ENCODE measurements around the gene TCFL5. TPM values are rescaled to one million over a fixed set of nuclear protein-coding genes. Genes with fewer than 3 reads are reported as not detected.

The TCFL5 gene
- total RNA-seq, 1 donor, result 3.8 TPM

GRCh38 chr20:62887860-62888239 is 26.2 kb upstream of the TCFL5 start:
- Histone ChIP-seq H3K9me3 (ENCODE audit: low read depth, low read length) (no peaks in the 10 kb centered on the region), H3K27me3 (ENCODE audit: insufficient read depth, low read length) (no peaks in the 10 kb centered on the region), H3K4me3 (ENCODE audit: low read length) (no peak overlapping the region), H3K4me1 (ENCODE audit: insufficient read depth, low read length) (no peaks in the 10 kb centered on the region)

GRCh38 chr20:62887152-62887859 is 25.7 kb upstream of the TCFL5 start:
- no peaks in the 10 kb centered on the region for H3K4me1 ChIP-seq (ENCODE audit: insufficient read depth, low read length)

DNA sequence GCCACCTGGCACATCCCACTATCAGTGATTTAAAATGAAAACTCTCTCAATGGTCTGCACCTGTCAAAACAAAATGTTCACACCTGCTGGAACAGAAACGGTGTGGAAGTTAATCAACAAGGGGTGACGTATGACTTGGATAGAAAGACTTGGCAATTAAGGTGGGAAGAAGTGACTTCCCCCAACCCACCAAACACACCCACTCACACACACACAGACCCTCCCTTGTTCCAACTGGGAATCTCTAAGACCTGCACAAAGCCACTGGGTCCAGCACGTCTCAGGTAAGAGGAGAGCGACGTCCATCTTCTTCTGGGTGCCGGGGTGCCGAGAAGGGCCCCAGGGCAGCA is 25.1 kb upstream of the TCFL5 start:
- H3K9me3 ChIP-seq (ENCODE audit: low read depth, low read length), result no peaks in the 10 kb centered on the region
- no peaks in the 10 kb centered on the region for H3K4me1 ChIP-seq (ENCODE audit: insufficient read depth, low read length)
- H3K27me3 ChIP-seq (ENCODE audit: insufficient read depth, low read length), result no peaks in the 10 kb centered on the region
- H3K4me3 ChIP-seq (ENCODE audit: low read length), result no peak overlapping the region

More at GRCh38 chr20:62887152-62887859, 25.7 kb upstream of the TCFL5 start:
- no peak overlapping the region for H3K4me3 ChIP-seq (ENCODE audit: low read length)
- H3K27me3 ChIP-seq (ENCODE audit: insufficient read depth, low read length), result no peaks in the 10 kb centered on the region
- H3K9me3 ChIP-seq (ENCODE audit: low read depth, low read length), result no peaks in the 10 kb centered on the region

GRCh38 chr20:62885896-62886708 is 24.5 kb upstream of the TCFL5 start:
- Histone ChIP-seq H3K4me1 (ENCODE audit: insufficient read depth, low read length) (no peaks in the 10 kb centered on the region), H3K27me3 (ENCODE audit: insufficient read depth, low read length) (no peaks in the 10 kb centered on the region), H3K9me3 (ENCODE audit: low read depth, low read length) (no peaks in the 10 kb centered on the region), H3K4me3 (ENCODE audit: low read length) (no peak overlapping the region)

DNA sequence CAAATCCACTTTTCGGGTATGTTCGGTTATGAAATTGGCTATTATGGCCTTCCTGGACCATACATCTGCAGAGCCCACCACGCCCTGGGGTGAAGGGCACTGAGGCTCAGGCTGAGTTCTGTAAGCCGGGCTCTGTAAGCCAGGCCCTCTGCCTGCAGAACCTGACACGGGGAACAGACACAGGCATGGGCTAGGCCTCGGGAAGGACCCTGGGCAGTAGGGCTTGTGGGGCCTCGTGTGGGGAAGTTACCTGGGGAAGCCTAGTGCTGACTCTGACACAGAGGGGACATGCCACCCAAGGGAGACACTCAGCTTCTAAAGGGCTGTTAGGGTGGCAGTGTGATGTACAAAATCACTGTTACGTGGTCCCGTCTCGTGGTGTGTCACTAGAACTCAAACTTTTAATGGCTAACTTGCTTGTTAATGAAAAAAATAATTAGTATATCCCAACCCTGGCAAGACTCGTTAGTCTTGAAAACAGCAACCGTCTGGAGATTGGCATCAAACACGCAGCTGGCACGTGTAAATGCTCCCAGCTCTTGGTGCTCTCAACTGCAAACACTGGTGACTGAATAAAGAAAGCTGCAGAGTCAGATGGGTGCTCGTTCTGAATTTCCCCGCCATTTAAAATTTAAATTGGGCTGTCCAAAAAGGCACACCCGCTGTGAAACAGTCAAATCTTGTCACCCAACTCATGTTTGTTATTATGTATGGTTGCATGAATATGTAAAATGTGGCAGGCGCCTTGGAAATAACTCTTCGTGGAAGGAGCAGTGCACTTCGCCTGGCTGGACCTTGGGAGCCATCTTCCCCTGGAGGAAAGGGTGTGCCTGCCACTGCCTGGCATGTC is 23.6 kb upstream of the TCFL5 start:
- H3K27me3 ChIP-seq (ENCODE audit: insufficient read depth, low read length), result no peaks in the 10 kb centered on the region
- no peaks in the 10 kb centered on the region for H3K4me1 ChIP-seq (ENCODE audit: insufficient read depth, low read length)
- no peak overlapping the region for H3K4me3 ChIP-seq (ENCODE audit: low read length)
- no peaks in the 10 kb centered on the region for H3K9me3 ChIP-seq (ENCODE audit: low read depth, low read length)

DNA sequence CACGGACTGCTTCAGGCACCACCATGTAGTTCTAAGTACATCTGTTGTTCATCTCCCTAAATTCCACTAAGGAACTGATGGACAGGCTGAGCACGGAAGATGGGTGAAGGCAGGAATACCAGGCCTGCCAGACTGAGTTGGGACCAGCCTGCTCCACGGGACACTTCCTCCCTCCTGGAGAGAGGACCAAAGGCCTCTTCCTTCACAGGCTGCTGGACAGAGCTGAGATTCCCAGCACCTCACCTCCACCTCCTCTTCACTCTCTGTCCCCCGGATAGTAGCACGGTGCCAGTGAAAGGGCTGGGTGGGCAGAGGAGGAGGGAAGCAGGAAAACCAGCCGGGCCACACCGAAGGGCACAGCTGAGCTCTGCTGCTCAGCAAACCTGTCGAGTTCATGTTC is 22.9 kb upstream of the TCFL5 start:
- Histone ChIP-seq H3K4me1 (ENCODE audit: insufficient read depth, low read length) (no peaks in the 10 kb centered on the region), H3K27me3 (ENCODE audit: insufficient read depth, low read length) (no peaks in the 10 kb centered on the region), H3K4me3 (ENCODE audit: low read length) (no peak overlapping the region), H3K9me3 (ENCODE audit: low read depth, low read length) (no peaks in the 10 kb centered on the region)

DNA sequence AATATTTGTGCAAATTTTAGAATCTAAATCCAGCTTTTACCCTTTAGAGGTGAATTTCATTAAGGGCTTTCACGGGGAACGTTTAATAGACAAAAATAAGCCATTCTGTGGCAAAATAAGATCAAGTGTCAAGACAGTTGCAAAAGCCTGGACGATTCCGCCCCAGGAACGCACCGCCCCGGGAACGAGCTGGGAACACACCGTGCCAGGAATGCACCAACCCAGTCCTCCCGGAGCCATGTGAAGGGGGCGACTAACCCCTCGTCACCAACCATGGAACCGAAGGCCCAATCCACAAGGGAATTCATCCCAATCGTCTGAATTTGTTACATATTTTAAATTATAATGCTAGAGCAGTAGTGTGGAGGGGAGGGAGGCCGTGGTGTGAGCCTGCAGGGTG is 20.8 kb upstream of the TCFL5 start:
- H3K4me1 ChIP-seq (ENCODE audit: insufficient read depth, low read length), result no peaks in the 10 kb centered on the region
- no peak overlapping the region for H3K4me3 ChIP-seq (ENCODE audit: low read length)
- no peaks in the 10 kb centered on the region for H3K9me3 ChIP-seq (ENCODE audit: low read depth, low read length)
- H3K27me3 ChIP-seq (ENCODE audit: insufficient read depth, low read length), result no peaks in the 10 kb centered on the region

DNA sequence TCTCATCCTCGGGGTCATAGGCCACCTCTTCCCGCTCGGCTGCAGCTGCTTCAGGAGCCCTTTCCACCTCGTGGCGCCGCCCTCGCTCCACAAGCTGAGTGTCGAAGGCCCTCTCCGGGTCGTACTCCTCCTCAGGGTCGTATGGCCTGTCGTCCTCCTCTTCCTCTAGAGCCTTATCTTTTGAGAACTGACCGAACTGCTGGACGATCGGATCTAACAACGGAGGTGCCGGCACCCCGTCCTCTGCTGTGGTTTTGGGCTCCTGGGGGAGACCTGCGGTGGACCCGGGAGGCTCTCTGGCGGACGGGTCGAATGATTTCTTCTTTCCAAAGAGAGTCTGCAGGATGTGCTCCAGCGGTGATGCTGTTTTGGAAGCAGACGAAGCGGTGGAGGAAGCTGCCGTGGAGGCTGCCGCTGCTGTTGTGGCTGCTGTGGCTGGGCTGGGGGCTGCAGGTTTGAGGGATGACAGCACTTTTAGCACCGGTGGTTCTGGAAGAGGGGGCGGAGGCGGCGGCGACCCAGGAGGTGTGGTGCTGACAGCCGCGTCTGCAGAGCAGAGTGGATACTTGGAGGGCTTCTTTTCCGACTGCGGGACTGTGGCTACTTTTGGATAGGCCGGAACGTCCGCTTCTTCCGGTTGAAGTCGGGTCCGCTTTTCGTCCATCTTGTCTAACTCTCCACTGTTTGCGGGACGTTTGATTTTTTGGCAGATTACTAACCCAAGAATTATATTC is 20.2 kb upstream of the TCFL5 start:
- Histone ChIP-seq H3K27me3 (ENCODE audit: insufficient read depth, low read length) (no peaks in the 10 kb centered on the region), H3K4me1 (ENCODE audit: insufficient read depth, low read length) (no peaks in the 10 kb centered on the region), H3K4me3 (ENCODE audit: low read length) (no peak overlapping the region), H3K9me3 (ENCODE audit: low read depth, low read length) (no peaks in the 10 kb centered on the region)

GRCh38 chr20:62880935-62881661 is 19.5 kb upstream of the TCFL5 start:
- H3K4me3 ChIP-seq (ENCODE audit: low read length), result no peak overlapping the region
- no peaks in the 10 kb centered on the region for H3K4me1 ChIP-seq (ENCODE audit: insufficient read depth, low read length)
- no peaks in the 10 kb centered on the region for H3K27me3 ChIP-seq (ENCODE audit: insufficient read depth, low read length)
- H3K9me3 ChIP-seq (ENCODE audit: low read depth, low read length), result no peaks in the 10 kb centered on the region

DNA sequence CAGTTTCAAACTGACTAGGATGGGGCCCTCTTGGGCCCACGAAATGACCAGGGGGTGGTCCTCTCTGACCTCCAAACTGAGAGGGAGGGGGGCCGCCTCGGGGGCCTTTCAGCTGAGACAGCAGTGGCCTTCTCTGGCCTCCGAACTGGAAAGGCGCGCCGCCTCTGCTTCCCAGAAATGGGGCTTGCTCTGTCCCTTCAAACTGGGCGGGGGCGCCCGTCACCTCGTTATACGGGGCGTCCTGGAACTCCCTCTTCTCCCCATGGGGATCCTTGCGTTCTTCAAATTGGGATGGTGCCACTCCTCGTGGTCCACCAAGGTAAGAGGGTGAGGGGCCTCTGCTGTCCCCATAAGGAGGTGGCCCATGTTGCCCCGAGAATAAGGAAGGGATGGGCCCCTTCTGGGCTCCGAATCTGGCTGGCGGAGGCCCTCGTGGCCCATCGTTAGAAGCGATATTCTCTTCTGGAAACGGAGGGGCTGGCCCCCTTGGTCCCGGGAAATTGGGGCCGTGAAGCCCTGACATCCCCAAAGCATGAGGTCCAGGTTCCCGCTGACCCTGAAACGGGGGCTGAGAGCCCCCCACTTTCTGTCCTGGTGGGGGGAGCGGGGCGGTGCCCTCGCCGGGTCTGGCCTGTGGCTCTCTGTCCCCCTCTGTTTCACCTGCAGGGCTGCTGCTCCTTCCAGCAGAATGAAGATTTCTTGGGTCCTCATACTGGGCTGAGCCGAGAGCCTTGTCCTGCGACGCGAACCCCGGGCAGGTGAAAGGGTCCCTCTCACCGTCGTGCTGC is 18.7 kb upstream of the TCFL5 start:
- Histone ChIP-seq H3K4me1 (ENCODE audit: insufficient read depth, low read length) (no peaks in the 10 kb centered on the region), H3K27me3 (ENCODE audit: insufficient read depth, low read length) (no peaks in the 10 kb centered on the region), H3K4me3 (ENCODE audit: low read length) (no peak overlapping the region)

DNA sequence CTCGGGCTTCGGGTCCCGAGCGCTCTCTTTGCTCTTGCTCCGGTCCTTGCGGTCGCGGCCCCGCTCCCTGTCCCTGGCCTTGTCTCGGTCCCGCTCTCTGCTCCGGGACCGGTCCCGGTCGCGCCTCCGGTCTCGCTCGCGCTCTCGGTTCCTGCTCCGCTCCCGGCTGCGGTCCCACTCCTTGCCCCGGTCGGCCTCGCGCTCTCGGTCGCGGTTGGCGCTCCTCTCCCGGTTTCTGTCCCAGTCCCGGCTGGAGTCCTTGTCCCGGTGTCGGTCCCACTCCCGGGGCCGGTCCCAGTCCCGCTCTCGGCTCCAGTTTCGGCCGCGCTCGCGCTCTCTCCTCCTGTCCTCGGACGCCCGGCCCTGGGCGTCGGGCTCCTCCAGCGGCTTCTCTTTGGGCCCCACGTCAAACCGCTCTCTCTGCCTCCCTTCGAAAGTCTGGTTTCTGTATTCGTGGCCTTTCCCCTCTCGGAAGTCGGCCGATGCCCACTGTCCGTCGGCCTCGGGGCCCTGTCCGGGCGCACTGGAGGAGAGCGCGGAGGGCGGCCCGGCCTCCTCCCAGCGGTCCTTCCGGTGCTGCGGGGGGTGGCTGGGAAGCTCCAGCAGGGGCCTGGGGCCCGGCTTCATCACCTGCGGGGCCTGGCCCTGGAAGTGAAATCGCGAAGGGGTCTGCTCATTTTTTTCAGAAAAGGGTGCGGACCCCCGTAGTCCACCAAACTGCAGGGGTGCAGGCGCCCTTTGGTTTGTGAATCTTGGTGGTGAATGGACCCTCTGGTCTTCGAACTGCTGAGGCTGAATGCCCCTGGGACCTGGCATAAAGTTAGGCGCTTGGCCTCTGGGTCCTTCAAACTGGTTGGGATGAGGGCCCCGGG is 17.9 kb upstream of the TCFL5 start:
- H3K4me1 ChIP-seq (ENCODE audit: insufficient read depth, low read length), result no peaks in the 10 kb centered on the region
- no peaks in the 10 kb centered on the region for H3K9me3 ChIP-seq (ENCODE audit: low read depth, low read length)
- no peak overlapping the region for H3K4me3 ChIP-seq (ENCODE audit: low read length)
- H3K27me3 ChIP-seq (ENCODE audit: insufficient read depth, low read length), result no peaks in the 10 kb centered on the region

More for the DNA sequence above, 18.7 kb upstream of the TCFL5 start:
- H3K9me3 ChIP-seq (ENCODE audit: low read depth, low read length), result no peaks in the 10 kb centered on the region

- no peaks in the 10 kb centered on the region for H3K27me3 ChIP-seq (ENCODE audit: insufficient read depth, low read length)
- H3K4me1 ChIP-seq (ENCODE audit: insufficient read depth, low read length), result no peaks in the 10 kb centered on the region
- no peak overlapping the region for H3K4me3 ChIP-seq (ENCODE audit: low read length)
- no peaks in the 10 kb centered on the region for H3K9me3 ChIP-seq (ENCODE audit: low read depth, low read length)
Observed at GRCh38 chr20:62878244-62879038, 16.8 kb upstream of the TCFL5 start.

Data from mononuclear cell (primary cell).